NOMO-1 (cell line): Measurements from ENCODE around the gene MIOS.
"Not testable (repeated sequence)": the region's sequence is repeated elsewhere in the genome, so short reads cannot be mapped to it uniquely, and the experiment has no call there.

Source experiments
- DNase-seq, 2 experiments: peaks; one replicate each; lab custom pipeline; 2025; ENCODE audit not compliant: unreplicated experiment in 2 of 2; lab: John Stamatoyannopoulos, UW

MIOS gene

GRCh38 chr7:7554021-7554432 is 12.7 kb upstream of the MIOS start:
- DNase-seq: peak in 1 of 2 experiments; percentile 66

DNA sequence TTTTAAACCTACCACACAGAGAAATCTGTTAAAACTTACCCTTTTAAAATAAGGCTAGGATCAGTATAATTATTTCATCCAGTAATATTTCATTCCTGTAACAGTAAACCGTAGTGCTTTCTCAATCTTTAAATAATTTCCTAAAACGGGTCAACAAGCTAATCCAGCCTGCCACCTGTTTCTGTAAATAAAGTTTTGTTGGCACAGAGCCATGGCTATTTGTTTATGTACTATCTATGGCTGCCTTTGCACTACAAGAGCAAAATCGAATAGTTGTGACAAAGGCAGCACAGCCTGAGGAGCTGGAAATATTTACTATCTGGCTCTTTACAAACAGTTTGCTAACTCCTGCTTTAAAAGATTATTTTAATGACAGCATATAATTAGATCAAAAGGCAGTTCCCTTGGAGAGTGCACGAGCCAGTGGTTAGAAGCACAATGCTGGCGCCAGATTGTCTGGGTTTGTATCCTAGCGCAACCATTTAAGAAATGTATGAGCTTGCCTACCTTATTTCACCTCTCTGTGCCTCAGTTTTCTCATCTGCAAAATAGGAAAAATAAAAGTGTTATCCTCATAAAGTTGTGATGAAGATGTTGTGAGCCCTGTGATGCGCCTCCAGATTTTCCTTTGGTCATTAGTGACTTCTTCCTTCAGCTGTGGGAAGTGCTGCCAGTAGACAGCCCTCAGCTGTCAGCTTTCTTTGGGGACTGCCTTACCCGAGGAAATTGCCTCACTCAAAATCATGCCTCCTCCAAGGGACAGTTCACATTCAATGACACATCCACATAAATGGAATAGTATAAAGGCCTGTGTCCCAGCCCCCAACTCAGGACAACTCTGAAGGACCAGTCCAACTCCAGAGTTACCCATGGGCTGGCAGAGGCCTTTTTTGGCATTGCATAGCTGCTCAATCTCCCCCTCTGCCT is 11.8 kb upstream of the MIOS start:
- no peak for DNase-seq

- DNase-seq: no peak
Observed at GRCh38 chr7:7556852-7557251, 9.8 kb upstream of the MIOS start.

GRCh38 chr7:7557252-7557651 is 9.4 kb upstream of the MIOS start:
- DNase-seq: no peak

DNA sequence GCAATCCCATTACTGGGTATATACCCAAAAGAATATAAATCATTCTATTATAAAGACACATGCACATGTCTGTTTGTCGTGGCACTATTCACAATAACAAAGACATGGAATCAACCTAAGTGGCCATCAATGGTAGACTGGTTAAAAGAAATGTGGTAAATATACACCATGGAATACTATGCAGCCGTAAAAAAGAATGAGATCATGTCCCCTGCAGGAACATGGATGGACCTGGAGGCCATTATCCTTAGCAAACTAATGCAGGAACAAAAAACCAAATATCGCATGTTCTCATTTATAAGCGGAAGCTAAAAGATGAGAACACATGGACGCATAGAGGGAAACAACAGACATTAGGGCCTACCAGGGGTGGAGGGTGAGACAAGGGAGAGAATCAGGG is 5.1 kb upstream of the MIOS start:
- DNase-seq: not testable (repeated sequence)

DNA sequence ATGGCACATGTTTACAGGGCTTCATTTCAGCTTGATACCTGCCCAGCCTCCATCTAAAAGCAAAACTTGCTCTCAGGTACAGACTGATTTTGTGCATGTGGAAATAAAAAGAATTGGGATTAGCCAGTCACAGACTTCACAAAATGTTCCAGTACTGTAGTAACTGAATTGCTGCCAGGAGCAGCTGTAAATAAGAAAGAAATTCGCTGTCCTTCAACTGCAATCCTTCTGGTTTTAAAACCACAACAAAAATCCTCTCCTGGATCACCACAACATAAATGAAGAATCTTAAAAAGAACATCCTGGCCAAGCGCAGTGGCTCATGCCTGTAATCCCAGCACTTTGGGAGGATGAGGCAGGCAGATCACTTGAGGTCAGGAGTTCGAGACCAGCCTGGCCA is 3.9 kb upstream of the MIOS start:
- no peak for DNase-seq

DNA sequence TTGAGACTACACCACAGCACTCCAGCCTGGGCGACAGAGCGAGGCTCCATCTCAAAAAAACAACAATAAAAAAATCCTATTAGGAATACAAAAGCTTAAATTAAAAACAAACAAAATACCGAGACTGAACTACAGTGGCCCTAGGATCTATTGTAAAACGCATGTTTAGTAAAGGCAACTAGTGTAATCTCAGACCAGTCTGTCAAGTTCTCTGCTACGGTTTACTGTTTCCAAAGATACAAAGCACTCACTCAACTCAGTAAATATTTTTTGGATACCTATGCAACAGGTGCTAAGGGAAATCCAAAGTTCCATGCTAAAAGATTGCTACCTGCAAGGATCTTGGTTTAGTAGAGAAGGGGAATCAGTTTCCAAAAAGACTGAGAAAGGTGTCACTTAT is 3.4 kb upstream of the MIOS start:
- DNase-seq: no peak

DNA sequence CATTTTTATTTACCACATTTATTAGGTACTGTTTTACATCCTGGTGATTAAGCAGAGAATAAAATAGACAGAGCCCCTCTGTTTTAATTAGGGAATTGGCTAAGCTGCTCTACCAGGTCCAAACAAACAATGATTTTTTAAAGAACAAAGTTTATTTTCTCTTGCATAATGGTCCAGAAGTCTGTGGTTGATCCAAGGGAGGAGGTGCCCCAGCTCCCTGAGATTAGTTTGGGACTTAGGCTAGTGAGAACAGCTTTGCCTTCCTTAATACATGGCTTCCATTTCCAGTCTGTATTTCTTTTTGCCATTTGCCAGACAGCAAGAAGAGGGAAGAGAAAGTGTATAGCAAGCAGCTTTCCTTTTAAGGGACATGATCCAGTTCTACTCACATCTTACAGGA is 2.9 kb upstream of the MIOS start:
- DNase-seq: no peak

GRCh38 chr7:7564323-7564780 is 2.3 kb upstream of the MIOS start:
- DNase-seq: peak in 1 of 2 experiments; percentile 38

- DNase-seq: no peak
Observed at GRCh38 chr7:7565018-7565680, 1.5 kb upstream of the MIOS start.

DNA sequence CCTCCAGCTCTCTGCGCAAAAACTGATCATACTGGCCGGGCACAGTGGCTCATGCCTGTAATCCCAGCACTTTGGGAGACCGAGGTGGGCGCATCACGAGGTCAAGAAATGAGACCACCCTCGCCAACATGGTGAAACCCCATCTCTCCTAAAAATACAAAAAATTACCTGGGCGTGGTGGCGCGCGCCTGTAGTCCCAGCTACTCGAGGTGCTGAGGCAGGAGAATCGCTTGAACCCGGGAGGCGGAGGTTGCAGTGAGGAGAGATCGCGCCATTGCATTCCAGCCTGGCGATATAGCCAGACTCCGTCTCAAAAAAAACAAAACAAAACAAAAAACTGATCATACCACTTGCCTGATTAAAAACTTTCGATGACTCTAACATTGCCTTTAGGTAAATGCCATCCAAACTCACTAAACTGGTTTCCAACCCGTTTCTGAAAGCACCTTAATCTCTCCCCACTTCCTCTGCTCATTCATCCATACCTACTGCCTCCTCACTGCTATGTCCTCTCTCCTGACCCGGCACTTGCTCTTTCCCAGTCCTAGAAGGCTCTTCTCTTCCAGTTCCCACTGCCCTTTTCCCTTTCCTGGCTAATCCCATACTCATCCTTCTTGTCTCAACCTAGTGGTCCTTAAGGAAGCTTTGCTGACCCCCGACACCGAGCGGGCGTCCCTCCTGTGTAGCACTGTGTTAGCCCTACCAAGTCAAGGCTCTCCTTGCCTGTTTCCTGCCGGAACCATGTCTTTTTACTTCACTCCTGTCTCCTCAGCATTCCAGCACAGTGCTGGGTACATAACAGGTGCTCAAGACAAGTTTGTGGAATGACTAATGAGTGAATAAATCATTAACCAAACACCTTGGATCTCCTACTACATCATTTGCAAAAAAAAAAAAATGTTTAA is 686 bp upstream of the MIOS start:
- DNase-seq: no peak

DNA sequence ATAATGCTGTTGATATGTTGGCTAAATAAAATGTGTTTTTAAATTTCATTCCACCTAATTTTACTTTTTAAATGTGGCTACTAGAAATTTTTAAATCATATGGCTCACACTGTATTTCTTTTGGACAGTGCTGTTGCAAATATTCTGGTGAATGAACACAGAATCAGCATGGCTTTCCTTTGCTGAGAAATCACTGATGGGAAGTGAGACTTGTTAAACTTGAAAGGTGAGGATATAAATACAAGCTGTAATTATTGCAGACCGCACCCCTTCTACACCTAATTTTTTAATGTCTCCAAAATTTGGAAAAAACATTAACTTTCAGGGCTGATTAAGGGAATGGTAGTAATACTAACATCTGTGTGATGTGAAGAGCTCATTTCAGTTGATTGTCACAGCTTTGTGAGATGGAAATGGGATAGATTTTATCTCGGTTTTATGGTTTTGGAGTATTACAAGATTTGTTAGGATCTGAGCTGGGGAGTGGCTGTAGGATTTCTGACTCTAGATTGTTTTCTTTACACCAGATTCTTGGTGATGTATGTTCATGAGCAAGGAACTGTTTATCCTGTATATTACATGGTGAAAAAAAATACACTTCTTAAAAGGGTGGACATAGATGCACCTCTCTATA is 1.3 kb downstream of the MIOS start:
- peak in 1 of 2 experiments; percentile 2 for DNase-seq

- no peak for DNase-seq
Observed at GRCh38 chr7:7568553-7568952, 1.9 kb downstream of the MIOS start.

DNA sequence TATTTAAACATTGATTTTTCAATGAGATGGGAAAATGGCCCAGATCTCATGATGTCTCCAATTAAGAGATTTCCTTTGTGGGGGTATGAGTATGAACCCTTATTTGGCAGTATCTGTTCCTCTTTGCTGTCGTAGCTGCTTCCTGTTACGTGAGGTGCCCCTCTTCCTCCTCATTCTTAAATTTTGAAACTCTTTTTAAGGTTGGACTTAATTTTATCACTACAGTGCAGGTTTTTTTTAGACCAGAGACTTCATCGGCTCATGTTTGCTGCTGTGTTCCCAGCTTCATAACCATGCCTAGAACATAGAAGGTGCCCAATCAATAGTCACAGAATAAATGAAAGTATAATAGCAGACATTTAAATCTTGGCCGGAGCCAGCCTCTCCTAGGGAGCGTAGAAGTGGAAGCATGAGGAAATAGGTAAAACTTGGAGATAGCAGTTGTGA is 2.4 kb downstream of the MIOS start:
- DNase-seq: peak; percentile 71 to 94

DNA sequence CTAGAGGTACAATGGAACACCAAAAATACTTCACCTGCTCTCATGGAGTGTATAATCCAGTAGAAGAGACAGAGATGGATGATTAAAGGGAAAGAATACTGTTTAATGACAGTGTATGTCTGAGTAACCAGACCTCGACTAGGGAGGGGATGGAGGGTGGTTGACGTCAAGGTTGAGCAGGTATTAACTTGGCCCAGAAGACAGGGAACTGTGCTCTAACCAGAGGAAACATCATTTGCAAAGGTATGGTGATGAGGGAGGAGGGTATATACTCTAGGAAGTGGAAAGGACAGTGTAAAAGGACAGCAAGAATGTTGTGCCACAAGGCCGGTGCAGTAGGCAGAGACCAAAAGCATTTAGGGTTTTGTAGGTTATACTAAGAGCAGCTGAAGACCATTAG is 2.9 kb downstream of the MIOS start:
- DNase-seq: no peak

- DNase-seq: no peak
Observed at GRCh38 chr7:7570584-7570983, 3.9 kb downstream of the MIOS start.

DNA sequence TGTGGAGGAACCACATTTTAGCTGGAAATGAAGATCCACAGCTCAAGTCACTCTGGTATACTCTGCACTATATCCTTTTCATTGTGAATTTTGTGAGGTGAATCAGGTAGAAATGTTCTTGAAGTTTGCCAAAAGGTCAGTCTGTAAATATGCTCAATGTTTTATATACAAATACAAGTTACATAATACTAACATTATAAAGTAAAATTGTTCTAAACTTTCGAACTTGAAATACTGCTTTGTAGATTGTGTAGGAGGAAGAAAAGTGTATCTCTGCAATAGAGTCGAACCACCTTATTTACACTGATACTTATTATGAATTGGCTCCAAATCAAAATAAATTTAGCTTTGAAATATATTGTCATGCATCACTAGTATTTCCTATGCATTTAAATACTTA is 7.0 kb downstream of the MIOS start:
- DNase-seq: no peak

GRCh38 chr7:7576344-7576743 is 9.7 kb downstream of the MIOS start:
- DNase-seq: no peak

DNA sequence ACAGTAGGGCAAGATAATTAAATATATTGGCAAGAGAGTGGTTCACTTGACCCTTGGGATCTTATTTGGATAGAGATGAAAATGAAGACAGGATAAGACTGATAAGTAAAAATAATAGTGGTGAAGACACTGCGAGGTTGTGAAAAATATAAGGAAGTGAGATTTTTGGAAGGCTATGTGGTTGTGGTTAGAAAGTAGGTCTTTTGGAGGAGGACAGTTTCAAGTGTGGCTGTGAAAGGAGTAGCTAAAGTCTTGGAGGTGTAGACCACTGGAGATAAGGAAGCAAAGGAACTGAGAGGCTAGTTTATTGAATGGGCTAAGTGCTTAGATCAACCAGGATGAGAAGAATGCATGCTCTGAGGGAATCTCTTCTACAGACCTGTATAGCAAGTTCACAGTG is 11.2 kb downstream of the MIOS start:
- DNase-seq: peak; percentile 58 to 92

DNA sequence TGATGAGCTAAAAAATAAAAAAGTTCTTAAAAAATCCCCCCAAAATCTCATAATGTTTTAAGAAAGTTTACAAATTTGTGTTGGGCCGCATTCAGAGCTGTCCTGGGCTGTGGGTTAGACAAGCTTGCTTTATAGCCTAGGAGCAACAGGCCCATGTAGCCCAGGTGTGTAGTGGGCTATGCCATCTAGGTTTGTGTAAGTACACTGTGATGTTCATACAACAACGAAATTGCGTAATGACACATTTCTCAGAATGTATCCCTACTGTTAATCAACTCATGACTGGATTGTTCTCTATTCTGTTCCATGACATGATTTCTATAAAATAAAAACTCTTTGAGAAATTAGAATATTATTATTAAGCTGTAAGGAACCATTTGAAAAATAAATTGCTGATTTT is 13.0 kb downstream of the MIOS start:
- DNase-seq: no peak
